ENCODE data around the gene IGLL5.

GRCh38 chr22:22882033-22882717, 5.4 kb upstream of the IGLL5 start:
- TF ChIP-seq, protein P1, sequence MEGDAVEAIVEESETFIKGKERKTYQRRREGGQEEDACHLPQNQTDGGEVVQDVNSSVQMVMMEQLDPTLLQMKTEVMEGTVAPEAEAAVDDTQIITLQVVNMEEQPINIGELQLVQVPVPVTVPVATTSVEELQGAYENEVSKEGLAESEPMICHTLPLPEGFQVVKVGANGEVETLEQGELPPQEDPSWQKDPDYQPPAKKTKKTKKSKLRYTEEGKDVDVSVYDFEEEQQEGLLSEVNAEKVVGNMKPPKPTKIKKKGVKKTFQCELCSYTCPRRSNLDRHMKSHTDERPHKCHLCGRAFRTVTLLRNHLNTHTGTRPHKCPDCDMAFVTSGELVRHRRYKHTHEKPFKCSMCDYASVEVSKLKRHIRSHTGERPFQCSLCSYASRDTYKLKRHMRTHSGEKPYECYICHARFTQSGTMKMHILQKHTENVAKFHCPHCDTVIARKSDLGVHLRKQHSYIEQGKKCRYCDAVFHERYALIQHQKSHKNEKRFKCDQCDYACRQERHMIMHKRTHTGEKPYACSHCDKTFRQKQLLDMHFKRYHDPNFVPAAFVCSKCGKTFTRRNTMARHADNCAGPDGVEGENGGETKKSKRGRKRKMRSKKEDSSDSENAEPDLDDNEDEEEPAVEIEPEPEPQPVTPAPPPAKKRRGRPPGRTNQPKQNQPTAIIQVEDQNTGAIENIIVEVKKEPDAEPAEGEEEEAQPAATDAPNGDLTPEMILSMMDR (IDR thresholded peaks at IDR 0.05) = no peak
- TF ChIP-seq POLR2A (IDR thresholded peaks at IDR 0.05) = no peak

Data from testis (tissue), 2 donors.